WTC11 (cell line): ENCODE results near the gene COIL. TPM values are rescaled to one million over a fixed set of nuclear protein-coding genes. Genes with fewer than 3 reads are reported as not detected.

Experiments
- ATAC-seq: fragments of 200-7000 bp; cut with Tn5 transposase; 2 replicates; pipeline ENCODE4 v1.10.0; 2021; ENCODE audit warnings: mild to moderate bottlenecking, moderate library complexity
- CTCF ChIA-PET: fragments of 300-600 bp; sonication (Branson Sonifier 250); formaldehyde crosslinking; loops from one replicate; lab custom pipeline; 2021; ENCODE audit warnings: antibody characterized with exemption; lab: Charles Lee
- POLR2A ChIA-PET: fragments of 350-600 bp; sonication (Branson Sonifier 250); formaldehyde crosslinking; loops from one replicate; lab custom pipeline; 2021; ENCODE audit warnings: antibody characterized with exemption; lab: Charles Lee
- DNase-seq: peaks from one replicate; pipeline ENCODE4 v3.0.0; 2021; ENCODE audit warnings: low spot score
- H3K27ac Mint-ChIP-seq: 2 replicates; pipeline ENCODE4 v1.8.0; 2021; ENCODE audit warnings: mixed read lengths
- H3K27me3 Mint-ChIP-seq: 2 replicates; pipeline ENCODE4 v1.8.0; 2021; ENCODE audit warnings: low read depth, mild to moderate bottlenecking, moderate library complexity, mixed read lengths
- H3K36me3 Mint-ChIP-seq: 2 replicates; pipeline ENCODE4 v1.8.0; 2021; ENCODE audit warnings: mixed read lengths
- H3K4me1 Mint-ChIP-seq: 2 replicates; pipeline ENCODE4 v1.8.0; 2022; ENCODE audit warnings: mixed read lengths
- H3K4me3 Mint-ChIP-seq: 2 replicates; pipeline ENCODE4 v1.8.0; 2021; ENCODE audit warnings: mild to moderate bottlenecking, moderate library complexity, mixed read lengths
- H3K9me3 Mint-ChIP-seq: 2 replicates; pipeline ENCODE4 v1.8.0; 2021; ENCODE audit warnings: mixed read lengths
- CREB1 ChIP-seq: sonication (generic); formaldehyde crosslinking; IDR thresholded peaks from 2 replicates; pipeline ENCODE4 v1.8.0; 2023; ENCODE audit warnings: mild to moderate bottlenecking, missing genetic modification reagents
- FOXJ3 ChIP-seq: sonication (generic); formaldehyde crosslinking; IDR thresholded peaks from 2 replicates; pipeline ENCODE4 v1.9.0; 2021; ENCODE audit warnings: missing genetic modification reagents, mild to moderate bottlenecking, borderline replicate concordance
- GRHL2 ChIP-seq: fragments of 250-450 bp; sonication (Bioruptor Pico); IDR thresholded peaks from 2 replicates; pipeline ENCODE4 v1.8.0; 2022; ENCODE audit warnings: mild to moderate bottlenecking, moderate library complexity; ENCODE audit not compliant: insufficient replicate concordance, severe bottlenecking
- HMGA2 ChIP-seq: fragments of 250-450 bp; sonication (Bioruptor Pico); IDR thresholded peaks from 2 replicates; pipeline ENCODE4 v1.4.0; 2021; ENCODE audit warnings: mild to moderate bottlenecking, moderate library complexity
- IRF2 ChIP-seq: sonication (generic); formaldehyde crosslinking; IDR thresholded peaks from 2 replicates; pipeline ENCODE4 v1.8.0; 2022; ENCODE audit warnings: low read depth, missing genetic modification reagents, borderline replicate concordance
- NFYB ChIP-seq: sonication (generic); formaldehyde crosslinking; conservative IDR thresholded peaks from 2 replicates; pipeline ENCODE4 v1.8.0; 2022; ENCODE audit warnings: low read depth, missing genetic modification reagents
- PRRX2 ChIP-seq: fragments of 250-450 bp; sonication (Bioruptor Pico); IDR thresholded peaks from 2 replicates; pipeline ENCODE4 v1.8.0; 2021; ENCODE audit warnings: mild to moderate bottlenecking
- RORB ChIP-seq: fragments of 250-450 bp; sonication (Bioruptor Pico); IDR thresholded peaks from 2 replicates; pipeline ENCODE4 v1.9.0; 2021; ENCODE audit warnings: mild to moderate bottlenecking
- SOX15 ChIP-seq: fragments of 250-450 bp; sonication (Bioruptor Pico); IDR thresholded peaks from 2 replicates; pipeline ENCODE4 v1.9.0; 2021; ENCODE audit warnings: mild to moderate bottlenecking
- TCF7 ChIP-seq: sonication (generic); formaldehyde crosslinking; IDR thresholded peaks from 2 replicates; pipeline ENCODE4 v1.8.0; 2022; ENCODE audit warnings: mild to moderate bottlenecking, low read depth, missing genetic modification reagents, moderate library complexity
- ZNF232 ChIP-seq: sonication (generic); formaldehyde crosslinking; IDR thresholded peaks from 2 replicates; pipeline ENCODE4 v1.8.0; 2022; ENCODE audit warnings: mild to moderate bottlenecking, missing genetic modification reagents
- ZNF317 ChIP-seq: sonication (generic); formaldehyde crosslinking; IDR thresholded peaks from 2 replicates; pipeline ENCODE4 v1.8.1; 2023; ENCODE audit warnings: low read depth, mild to moderate bottlenecking, moderate library complexity, missing genetic modification reagents, borderline replicate concordance
- ZNF671 ChIP-seq: fragments of 250-450 bp; sonication (Bioruptor Pico); IDR thresholded peaks from 2 replicates; pipeline ENCODE4 v1.8.0; 2021; ENCODE audit warnings: mild to moderate bottlenecking
- total RNA-seq: library from RNA; stranded (reverse); gene quantifications from 3 replicates; pipeline ENCODE4 v1.2.3, GENCODE V29; 2021
- TF ChIP-seq, protein P1 (sequence below): sonication (generic); formaldehyde crosslinking; IDR thresholded peaks from 2 replicates; pipeline ENCODE4 v1.8.0; 2022; ENCODE audit warnings: missing genetic modification reagents
- TF ChIP-seq, protein P2 (sequence below): sonication (generic); formaldehyde crosslinking; IDR thresholded peaks from 2 replicates; pipeline ENCODE4 v1.8.1; 2022; ENCODE audit warnings: low read depth, mild to moderate bottlenecking, moderate library complexity, missing genetic modification reagents, borderline replicate concordance
- TF ChIP-seq, protein P3 (sequence below): sonication (generic); formaldehyde crosslinking; IDR thresholded peaks from 2 replicates; pipeline ENCODE4 v1.8.0; 2022; ENCODE audit warnings: mild to moderate bottlenecking, missing genetic modification reagents
- TF ChIP-seq, protein P4 (sequence below): sonication (generic); formaldehyde crosslinking; conservative IDR thresholded peaks from 2 replicates; pipeline ENCODE4 v1.8.1; 2023; ENCODE audit warnings: mild to moderate bottlenecking, low read depth, missing genetic modification reagents, moderate library complexity
- TF ChIP-seq, protein P5 (sequence below): sonication (generic); formaldehyde crosslinking; IDR thresholded peaks from 2 replicates; pipeline ENCODE4 v1.8.0; 2022; ENCODE audit warnings: mild to moderate bottlenecking, missing genetic modification reagents
- TF ChIP-seq, protein P6 (sequence below): sonication (generic); formaldehyde crosslinking; IDR thresholded peaks from 2 replicates; pipeline ENCODE4 v1.8.0; 2023; ENCODE audit warnings: mild to moderate bottlenecking, missing genetic modification reagents

The COIL gene
- total RNA-seq, 1 experiment from 2014 or later = 23.5 TPM

DNA sequence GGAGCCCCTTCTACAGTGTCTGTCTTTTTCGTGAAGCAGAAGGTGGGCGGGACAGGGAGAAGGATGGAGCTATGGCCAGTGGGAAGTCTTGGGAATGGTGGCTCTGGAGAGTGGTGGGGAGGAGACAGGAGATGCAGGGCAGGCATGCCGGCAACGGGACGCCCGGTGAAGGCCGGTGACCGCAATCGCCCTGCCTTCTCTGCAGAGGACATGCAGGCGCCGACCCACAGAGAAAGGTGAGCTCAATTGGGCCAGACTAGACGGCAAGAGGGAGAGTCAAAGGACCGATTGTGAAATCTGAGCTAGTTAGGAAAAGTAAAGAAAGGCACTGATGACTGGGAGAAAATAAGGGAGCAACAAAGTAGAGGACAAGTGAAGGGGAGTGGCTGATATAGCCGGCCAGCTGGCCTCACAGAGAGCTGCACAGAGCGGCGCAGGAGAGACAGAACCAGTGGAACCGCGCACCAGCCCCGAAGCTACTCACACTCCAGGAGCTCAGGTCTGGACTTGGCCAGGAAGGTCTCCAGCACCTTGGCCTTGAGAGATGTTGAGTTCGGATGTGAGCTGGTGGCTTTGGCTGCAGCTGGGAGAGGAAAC, 65.9 kb downstream of the COIL start:
- no peak overlapping the region for H3K4me3 Mint-ChIP-seq
- ChIA-PET CTCF (interaction anchor here (0.8 to 1.8 kb wide), 4 partner anchors 19 to 75 kb away, joined by 3 to 9 read pairs (median 4); partner anchors contain the start of genes COIL and TRIM25), POLR2A (no interaction called here)
- TF ChIP-seq, protein P1, sequence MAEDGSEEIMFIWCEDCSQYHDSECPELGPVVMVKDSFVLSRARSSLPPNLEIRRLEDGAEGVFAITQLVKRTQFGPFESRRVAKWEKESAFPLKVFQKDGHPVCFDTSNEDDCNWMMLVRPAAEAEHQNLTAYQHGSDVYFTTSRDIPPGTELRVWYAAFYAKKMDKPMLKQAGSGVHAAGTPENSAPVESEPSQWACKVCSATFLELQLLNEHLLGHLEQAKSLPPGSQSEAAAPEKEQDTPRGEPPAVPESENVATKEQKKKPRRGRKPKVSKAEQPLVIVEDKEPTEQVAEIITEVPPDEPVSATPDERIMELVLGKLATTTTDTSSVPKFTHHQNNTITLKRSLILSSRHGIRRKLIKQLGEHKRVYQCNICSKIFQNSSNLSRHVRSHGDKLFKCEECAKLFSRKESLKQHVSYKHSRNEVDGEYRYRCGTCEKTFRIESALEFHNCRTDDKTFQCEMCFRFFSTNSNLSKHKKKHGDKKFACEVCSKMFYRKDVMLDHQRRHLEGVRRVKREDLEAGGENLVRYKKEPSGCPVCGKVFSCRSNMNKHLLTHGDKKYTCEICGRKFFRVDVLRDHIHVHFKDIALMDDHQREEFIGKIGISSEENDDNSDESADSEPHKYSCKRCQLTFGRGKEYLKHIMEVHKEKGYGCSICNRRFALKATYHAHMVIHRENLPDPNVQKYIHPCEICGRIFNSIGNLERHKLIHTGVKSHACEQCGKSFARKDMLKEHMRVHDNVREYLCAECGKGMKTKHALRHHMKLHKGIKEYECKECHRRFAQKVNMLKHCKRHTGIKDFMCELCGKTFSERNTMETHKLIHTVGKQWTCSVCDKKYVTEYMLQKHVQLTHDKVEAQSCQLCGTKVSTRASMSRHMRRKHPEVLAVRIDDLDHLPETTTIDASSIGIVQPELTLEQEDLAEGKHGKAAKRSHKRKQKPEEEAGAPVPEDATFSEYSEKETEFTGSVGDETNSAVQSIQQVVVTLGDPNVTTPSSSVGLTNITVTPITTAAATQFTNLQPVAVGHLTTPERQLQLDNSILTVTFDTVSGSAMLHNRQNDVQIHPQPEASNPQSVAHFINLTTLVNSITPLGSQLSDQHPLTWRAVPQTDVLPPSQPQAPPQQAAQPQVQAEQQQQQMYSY (CRISPR knock-in tag) = no peak
- TF ChIP-seq, protein P2, sequence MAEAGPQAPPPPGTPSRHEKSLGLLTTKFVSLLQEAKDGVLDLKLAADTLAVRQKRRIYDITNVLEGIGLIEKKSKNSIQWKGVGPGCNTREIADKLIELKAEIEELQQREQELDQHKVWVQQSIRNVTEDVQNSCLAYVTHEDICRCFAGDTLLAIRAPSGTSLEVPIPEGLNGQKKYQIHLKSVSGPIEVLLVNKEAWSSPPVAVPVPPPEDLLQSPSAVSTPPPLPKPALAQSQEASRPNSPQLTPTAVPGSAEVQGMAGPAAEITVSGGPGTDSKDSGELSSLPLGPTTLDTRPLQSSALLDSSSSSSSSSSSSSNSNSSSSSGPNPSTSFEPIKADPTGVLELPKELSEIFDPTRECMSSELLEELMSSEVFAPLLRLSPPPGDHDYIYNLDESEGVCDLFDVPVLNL = no peak
- TF ChIP-seq FOXJ3 (CRISPR knock-in tag) = no peak
- TF ChIP-seq, protein P3, sequence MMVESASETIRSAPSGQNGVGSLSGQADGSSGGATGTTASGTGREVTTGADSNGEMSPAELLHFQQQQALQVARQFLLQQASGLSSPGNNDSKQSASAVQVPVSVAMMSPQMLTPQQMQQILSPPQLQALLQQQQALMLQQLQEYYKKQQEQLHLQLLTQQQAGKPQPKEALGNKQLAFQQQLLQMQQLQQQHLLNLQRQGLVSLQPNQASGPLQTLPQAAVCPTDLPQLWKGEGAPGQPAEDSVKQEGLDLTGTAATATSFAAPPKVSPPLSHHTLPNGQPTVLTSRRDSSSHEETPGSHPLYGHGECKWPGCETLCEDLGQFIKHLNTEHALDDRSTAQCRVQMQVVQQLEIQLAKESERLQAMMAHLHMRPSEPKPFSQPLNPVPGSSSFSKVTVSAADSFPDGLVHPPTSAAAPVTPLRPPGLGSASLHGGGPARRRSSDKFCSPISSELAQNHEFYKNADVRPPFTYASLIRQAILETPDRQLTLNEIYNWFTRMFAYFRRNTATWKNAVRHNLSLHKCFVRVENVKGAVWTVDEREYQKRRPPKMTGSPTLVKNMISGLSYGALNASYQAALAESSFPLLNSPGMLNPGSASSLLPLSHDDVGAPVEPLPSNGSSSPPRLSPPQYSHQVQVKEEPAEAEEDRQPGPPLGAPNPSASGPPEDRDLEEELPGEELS (CRISPR knock-in tag) = no peak
- no peak for TF ChIP-seq ZNF671
- no peak for TF ChIP-seq CREB1
- TF ChIP-seq, protein P4, sequence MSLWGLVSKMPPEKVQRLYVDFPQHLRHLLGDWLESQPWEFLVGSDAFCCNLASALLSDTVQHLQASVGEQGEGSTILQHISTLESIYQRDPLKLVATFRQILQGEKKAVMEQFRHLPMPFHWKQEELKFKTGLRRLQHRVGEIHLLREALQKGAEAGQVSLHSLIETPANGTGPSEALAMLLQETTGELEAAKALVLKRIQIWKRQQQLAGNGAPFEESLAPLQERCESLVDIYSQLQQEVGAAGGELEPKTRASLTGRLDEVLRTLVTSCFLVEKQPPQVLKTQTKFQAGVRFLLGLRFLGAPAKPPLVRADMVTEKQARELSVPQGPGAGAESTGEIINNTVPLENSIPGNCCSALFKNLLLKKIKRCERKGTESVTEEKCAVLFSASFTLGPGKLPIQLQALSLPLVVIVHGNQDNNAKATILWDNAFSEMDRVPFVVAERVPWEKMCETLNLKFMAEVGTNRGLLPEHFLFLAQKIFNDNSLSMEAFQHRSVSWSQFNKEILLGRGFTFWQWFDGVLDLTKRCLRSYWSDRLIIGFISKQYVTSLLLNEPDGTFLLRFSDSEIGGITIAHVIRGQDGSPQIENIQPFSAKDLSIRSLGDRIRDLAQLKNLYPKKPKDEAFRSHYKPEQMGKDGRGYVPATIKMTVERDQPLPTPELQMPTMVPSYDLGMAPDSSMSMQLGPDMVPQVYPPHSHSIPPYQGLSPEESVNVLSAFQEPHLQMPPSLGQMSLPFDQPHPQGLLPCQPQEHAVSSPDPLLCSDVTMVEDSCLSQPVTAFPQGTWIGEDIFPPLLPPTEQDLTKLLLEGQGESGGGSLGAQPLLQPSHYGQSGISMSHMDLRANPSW (CRISPR knock-in tag) = no peak
- no peak for TF ChIP-seq TCF7 (CRISPR knock-in tag)
- no peak for TF ChIP-seq IRF2 (CRISPR knock-in tag)
- no peak for TF ChIP-seq PRRX2 (CRISPR knock-in tag)
- TF ChIP-seq NFYB = no peak
- TF ChIP-seq, protein P5, sequence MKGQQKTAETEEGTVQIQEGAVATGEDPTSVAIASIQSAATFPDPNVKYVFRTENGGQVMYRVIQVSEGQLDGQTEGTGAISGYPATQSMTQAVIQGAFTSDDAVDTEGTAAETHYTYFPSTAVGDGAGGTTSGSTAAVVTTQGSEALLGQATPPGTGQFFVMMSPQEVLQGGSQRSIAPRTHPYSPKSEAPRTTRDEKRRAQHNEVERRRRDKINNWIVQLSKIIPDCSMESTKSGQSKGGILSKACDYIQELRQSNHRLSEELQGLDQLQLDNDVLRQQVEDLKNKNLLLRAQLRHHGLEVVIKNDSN = no peak
- ATAC-seq = no peak
- H3K36me3 Mint-ChIP-seq = peaks cover 55% of the 10 kb centered on the region
- no peaks in the 10 kb centered on the region for H3K27me3 Mint-ChIP-seq
- H3K4me1 Mint-ChIP-seq = peaks cover 13% of the 10 kb centered on the region
- H3K27ac Mint-ChIP-seq = 0 out of 2 replicates have a peak overlapping the region, but pooled peaks have one; percentile 38
- DNase-seq = no peak
- no peaks in the 10 kb centered on the region for H3K9me3 Mint-ChIP-seq

DNA sequence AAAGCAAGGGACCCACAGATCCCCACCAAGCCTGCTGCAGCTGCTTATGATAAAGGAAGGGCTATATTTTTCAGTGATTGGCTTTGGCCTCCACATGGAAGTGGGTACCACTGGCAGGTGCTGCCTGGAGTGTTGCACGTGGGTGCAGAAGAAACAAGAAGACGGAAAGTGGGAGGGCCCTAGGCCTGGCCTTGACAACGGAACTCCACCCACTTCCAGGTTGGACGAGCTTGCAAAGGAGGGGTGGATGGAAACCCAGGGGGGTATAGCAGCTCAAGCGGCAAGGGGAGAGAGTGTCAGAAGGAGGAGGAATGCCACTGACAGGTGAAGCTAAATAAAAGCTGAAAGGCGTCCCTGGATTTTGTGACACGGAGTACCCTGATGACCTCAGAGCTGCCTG, 67.3 kb downstream of the COIL start:
- DNase-seq = no peak
- H3K9me3 Mint-ChIP-seq = peaks cover 7% of the 10 kb centered on the region
- ChIA-PET POLR2A (no interaction called here), CTCF (interaction anchor here (0.7 to 1.0 kb wide), 2 partner anchors 20 to 74 kb away, joined by 3 to 5 read pairs; partner anchors contain the start of gene TRIM25)
- H3K4me1 Mint-ChIP-seq = peaks cover 13% of the 10 kb centered on the region
- no peak overlapping the region for H3K4me3 Mint-ChIP-seq
- peak overlapping the region; percentile 27; the same call in 1 of the 2 replicates for H3K27ac Mint-ChIP-seq
- no peaks in the 10 kb centered on the region for H3K27me3 Mint-ChIP-seq
- peak; percentile 17 for ATAC-seq
- H3K36me3 Mint-ChIP-seq = peaks cover 60% of the 10 kb centered on the region
- TF ChIP-seq SOX15 (CRISPR knock-in tag) (no peak), GRHL2 (no peak), ZNF232 (CRISPR knock-in tag) (no peak), ZNF317 (no peak), HMGA2 (CRISPR knock-in tag) (no peak), RORB (no peak)
- TF ChIP-seq, protein P5 = no peak
- TF ChIP-seq, protein P6, sequence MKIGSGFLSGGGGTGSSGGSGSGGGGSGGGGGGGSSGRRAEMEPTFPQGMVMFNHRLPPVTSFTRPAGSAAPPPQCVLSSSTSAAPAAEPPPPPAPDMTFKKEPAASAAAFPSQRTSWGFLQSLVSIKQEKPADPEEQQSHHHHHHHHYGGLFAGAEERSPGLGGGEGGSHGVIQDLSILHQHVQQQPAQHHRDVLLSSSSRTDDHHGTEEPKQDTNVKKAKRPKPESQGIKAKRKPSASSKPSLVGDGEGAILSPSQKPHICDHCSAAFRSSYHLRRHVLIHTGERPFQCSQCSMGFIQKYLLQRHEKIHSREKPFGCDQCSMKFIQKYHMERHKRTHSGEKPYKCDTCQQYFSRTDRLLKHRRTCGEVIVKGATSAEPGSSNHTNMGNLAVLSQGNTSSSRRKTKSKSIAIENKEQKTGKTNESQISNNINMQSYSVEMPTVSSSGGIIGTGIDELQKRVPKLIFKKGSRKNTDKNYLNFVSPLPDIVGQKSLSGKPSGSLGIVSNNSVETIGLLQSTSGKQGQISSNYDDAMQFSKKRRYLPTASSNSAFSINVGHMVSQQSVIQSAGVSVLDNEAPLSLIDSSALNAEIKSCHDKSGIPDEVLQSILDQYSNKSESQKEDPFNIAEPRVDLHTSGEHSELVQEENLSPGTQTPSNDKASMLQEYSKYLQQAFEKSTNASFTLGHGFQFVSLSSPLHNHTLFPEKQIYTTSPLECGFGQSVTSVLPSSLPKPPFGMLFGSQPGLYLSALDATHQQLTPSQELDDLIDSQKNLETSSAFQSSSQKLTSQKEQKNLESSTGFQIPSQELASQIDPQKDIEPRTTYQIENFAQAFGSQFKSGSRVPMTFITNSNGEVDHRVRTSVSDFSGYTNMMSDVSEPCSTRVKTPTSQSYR (CRISPR knock-in tag) = no peak
